IMR-90 (cell line): ENCODE results near the gene OR4E1.

ENCODE experiments used
- BHLHE40 ChIP-seq: fragments of 150-350 bp; IDR thresholded peaks from 2 replicates; pipeline ENCODE4 v1.6.1; 2016; ENCODE audit warnings: mild to moderate bottlenecking, low read depth, low read length
- CHD1 ChIP-seq: IDR thresholded peaks from 2 replicates; pipeline ENCODE4 v1.6.1; 2012; ENCODE audit warnings: low read depth, low read length, improper control_type of control experiment
- CTCF ChIP-seq: conservative IDR thresholded peaks from 2 replicates; pipeline ENCODE4 v1.5.1; 2012; ENCODE audit warnings: mild to moderate bottlenecking, low read depth, low read length, improper control_type of control experiment
- ELK1 ChIP-seq: fragments of 150-350 bp; IDR thresholded peaks from 2 replicates; pipeline ENCODE4 v1.6.1; 2016; ENCODE audit warnings: low read depth, mild to moderate bottlenecking, low read length, moderate library complexity, borderline replicate concordance
- FOS ChIP-seq: fragments of 150-350 bp; IDR thresholded peaks from 2 replicates; pipeline ENCODE4 v1.6.1; 2016; ENCODE audit warnings: low read depth, low read length
- MAFK ChIP-seq: IDR thresholded peaks from 2 replicates; pipeline ENCODE4 v1.6.1; 2012; ENCODE audit warnings: low read depth, low read length, improper control_type of control experiment
- MAZ ChIP-seq: IDR thresholded peaks from 2 replicates; pipeline ENCODE4 v1.6.1; 2012; ENCODE audit warnings: low read depth, mild to moderate bottlenecking, low read length, improper control_type of control experiment, moderate library complexity, borderline replicate concordance
- MXI1 ChIP-seq: IDR thresholded peaks from 2 replicates; pipeline ENCODE4 v1.6.1; 2012; ENCODE audit warnings: low read depth, mild to moderate bottlenecking, low read length, moderate library complexity, borderline replicate concordance
- NFE2L2 ChIP-seq: fragments of 150-350 bp; IDR thresholded peaks from 2 replicates; pipeline ENCODE4 v1.6.1; 2016; ENCODE audit warnings: low read depth, mild to moderate bottlenecking, low read length
- POLR2A ChIP-seq: IDR thresholded peaks from 2 replicates; pipeline ENCODE4 v1.6.1; 2012; ENCODE audit warnings: mild to moderate bottlenecking, low read depth, low read length
- RAD21 ChIP-seq: IDR thresholded peaks from 2 replicates; pipeline ENCODE4 v1.6.1; 2012; ENCODE audit warnings: low read length, improper control_type of control experiment
- RCOR1 ChIP-seq: IDR thresholded peaks from 2 replicates; pipeline ENCODE4 v1.6.1; 2012; ENCODE audit warnings: mild to moderate bottlenecking, low read length, improper control_type of control experiment; ENCODE audit not compliant: insufficient replicate concordance
- SMC3 ChIP-seq: fragments of 150-350 bp; IDR thresholded peaks from 2 replicates; pipeline ENCODE4 v1.6.1; 2016; ENCODE audit warnings: low read depth, mild to moderate bottlenecking, antibody characterized with exemption, low read length, moderate library complexity
- USF2 ChIP-seq: fragments of 150-350 bp; IDR thresholded peaks from 2 replicates; pipeline ENCODE4 v1.6.1; 2017; ENCODE audit warnings: mild to moderate bottlenecking, antibody characterized with exemption, low read length, low read depth

- TF ChIP-seq BHLHE40, result no peak
- TF ChIP-seq POLR2A, result no peak
- TF ChIP-seq CTCF, result no peak
- TF ChIP-seq FOS, result no peak
- TF ChIP-seq SMC3, result no peak
- no peak for TF ChIP-seq MAZ
- no peak for TF ChIP-seq MXI1
- no peak for TF ChIP-seq MAFK
- no peak for TF ChIP-seq ELK1
- no peak for TF ChIP-seq RCOR1
- TF ChIP-seq RAD21, result no peak
- TF ChIP-seq CHD1, result no peak
- TF ChIP-seq NFE2L2, result no peak
- no peak for TF ChIP-seq USF2
These were observed 38.4 kb upstream of the OR4E1 start for GRCh38 chr14:21712036-21712435.
